GM23338 (cell line): ENCODE measurements around the gene FIGN. TPM values are rescaled to one million over a fixed set of nuclear protein-coding genes. Genes with fewer than 3 reads are reported as not detected.

Source experiments
- ATAC-seq: fragments of 200-7000 bp; cut with Tn5 transposase; 3 replicates; pipeline ENCODE4 v1.9.1; 2020
- DNase-seq: peaks from one replicate; pipeline ENCODE4 v3.0.0-alpha.2; 2015; ENCODE audit warnings: low spot score
- H2AFZ ChIP-seq: fragments of 200-600 bp; sonication (generic); 2 replicates; pipeline ENCODE4 v1.8.0; 2016; ENCODE audit warnings: antibody characterized with exemption, mild to moderate bottlenecking, moderate library complexity
- H3F3A ChIP-seq: fragments of 200-600 bp; sonication (generic); replicated peaks from 2 replicates; pipeline ENCODE4 v1.8.0; 2017; ENCODE audit warnings: antibody characterized with exemption, mixed run types, low read depth
- H3K27ac ChIP-seq: fragments of 200-600 bp; sonication (generic); 2 replicates; pipeline ENCODE4 v1.6.1; 2016; ENCODE audit warnings: low read depth
- H3K27me3 ChIP-seq: fragments of 200-600 bp; sonication (generic); 2 replicates; pipeline ENCODE4 v1.8.0; 2016; ENCODE audit warnings: mild to moderate bottlenecking, mixed run types, moderate library complexity; ENCODE audit not compliant: insufficient read depth
- H3K36me3 ChIP-seq: fragments of 200-600 bp; sonication (generic); 2 replicates; pipeline ENCODE4 v1.8.0; 2016; ENCODE audit warnings: mild to moderate bottlenecking; ENCODE audit not compliant: insufficient read depth
- H3K4me1 ChIP-seq: fragments of 200-600 bp; sonication (generic); 2 replicates; pipeline ENCODE4 v1.8.0; 2016; ENCODE audit warnings: mild to moderate bottlenecking, moderate library complexity; ENCODE audit not compliant: insufficient read depth
- H3K4me2 ChIP-seq: fragments of 200-600 bp; sonication (generic); 2 replicates; pipeline ENCODE4 v1.7.1; 2017; ENCODE audit warnings: mixed run types
- H3K4me3 ChIP-seq: fragments of 200-600 bp; sonication (generic); 2 replicates; pipeline ENCODE4 v1.6.1; 2016; ENCODE audit warnings: mixed run types
- H3K79me2 ChIP-seq: fragments of 200-600 bp; sonication (generic); replicated peaks from 2 replicates; pipeline ENCODE4 v1.8.0; 2017; ENCODE audit warnings: mild to moderate bottlenecking; ENCODE audit not compliant: insufficient read depth
- H3K9me2 ChIP-seq: fragments of 200-600 bp; sonication (generic); 2 replicates; pipeline ENCODE4 v1.8.0; 2017; ENCODE audit not compliant: insufficient read depth
- H4K20me1 ChIP-seq: fragments of 200-600 bp; sonication (generic); replicated peaks from 2 replicates; pipeline ENCODE4 v1.8.0; 2017; ENCODE audit warnings: mild to moderate bottlenecking; ENCODE audit not compliant: insufficient read depth
- H3K27ac Mint-ChIP-seq: 2 replicates; pipeline ENCODE4 v1.8.0; 2020; ENCODE audit warnings: inconsistent platforms, mild to moderate bottlenecking, moderate library complexity, mixed read lengths
- H3K27me3 Mint-ChIP-seq: 3 replicates; pipeline ENCODE4 v1.8.0; 2022; ENCODE audit warnings: low read depth, mild to moderate bottlenecking, moderate library complexity, mixed read lengths, inconsistent platforms; ENCODE audit not compliant: insufficient read depth, poor library complexity
- H3K36me3 Mint-ChIP-seq: 3 replicates; pipeline ENCODE4 v1.8.0; 2021; ENCODE audit warnings: low read depth, mild to moderate bottlenecking, inconsistent platforms, moderate library complexity, mixed read lengths
- H3K4me1 Mint-ChIP-seq: 3 replicates; pipeline ENCODE4 v1.8.0; 2020; ENCODE audit warnings: mild to moderate bottlenecking, inconsistent platforms, mixed read lengths
- H3K4me3 Mint-ChIP-seq: 3 replicates; pipeline ENCODE4 v1.8.0; 2021; ENCODE audit warnings: moderate library complexity, mild to moderate bottlenecking, inconsistent platforms, mixed read lengths
- H3K9me3 Mint-ChIP-seq: 3 replicates; pipeline ENCODE4 v1.8.0; 2020; ENCODE audit warnings: moderate library complexity, mild to moderate bottlenecking, inconsistent platforms, mixed read lengths
- CREB1 ChIP-seq: fragments of 250-450 bp; sonication (Bioruptor Pico); IDR thresholded peaks from 2 replicates; pipeline ENCODE4 v1.5.0; 2020; ENCODE audit warnings: low read depth, mild to moderate bottlenecking, moderate library complexity
- EZH2 ChIP-seq: fragments of 200-600 bp; sonication (generic); IDR thresholded peaks from one replicate; pipeline ENCODE4 v1.8.0; 2017; ENCODE audit warnings: antibody characterized with exemption, mild to moderate bottlenecking, low read depth; ENCODE audit not compliant: unreplicated experiment
- EZH2phosphoT487 ChIP-seq: fragments of 200-600 bp; sonication (generic); IDR thresholded peaks from one replicate; pipeline ENCODE4 v1.8.1; 2018; ENCODE audit warnings: antibody characterized with exemption; ENCODE audit not compliant: unreplicated experiment
- NANOG ChIP-seq: IDR thresholded peaks from 2 replicates; pipeline ENCODE4 v1.6.1; 2016; ENCODE audit warnings: antibody characterized with exemption, borderline replicate concordance
- POLR2AphosphoS5 ChIP-seq: IDR thresholded peaks from 2 replicates; pipeline ENCODE4 v1.6.1; 2016; ENCODE audit warnings: antibody characterized with exemption, low read depth
- STAT1 ChIP-seq: IDR thresholded peaks from one replicate; pipeline ENCODE4 v1.6.1; 2016; ENCODE audit warnings: antibody characterized with exemption; ENCODE audit not compliant: unreplicated experiment
- polyA plus RNA-seq: library from polyadenylated mRNA; unstranded; fragments of >200 nt; fragmentation: Nextera tagmentation; extraction: Ambion mirVana; gene quantifications from 2 replicates; pipeline ENCODE4 v1.2.1, GENCODE V29; 2016
- total RNA-seq: library from RNA; depleted of rRNA; stranded (reverse); fragments of >200 nt; shearing (Covaris generic); gene quantifications from 2 replicates; pipeline ENCODE4 v1.2.3, GENCODE V29; 2014
- TF ChIP-seq, protein P1 (sequence below), 2 experiments: fragments of 200-600 bp in 1 of 2; sonication (generic) in 1 of 2; conservative IDR thresholded peaks; 2 replicates each; pipeline versions ENCODE4 v1.5.1 to v1.6.1; 2016 to 2017; ENCODE audit warnings: antibody characterized with exemption in 2 of 2, low read depth in 2 of 2, mild to moderate bottlenecking in 2 of 2, moderate library complexity in 1 of 2
- TF ChIP-seq, protein P2 (sequence below): IDR thresholded peaks from one replicate; pipeline ENCODE4 v1.6.1; 2018; ENCODE audit warnings: antibody characterized with exemption; ENCODE audit not compliant: unreplicated experiment

FIGN gene
- total and polyA plus RNA-seq, 2 experiments from 2014 or later = 17.2 to 23.6 TPM

DNA sequence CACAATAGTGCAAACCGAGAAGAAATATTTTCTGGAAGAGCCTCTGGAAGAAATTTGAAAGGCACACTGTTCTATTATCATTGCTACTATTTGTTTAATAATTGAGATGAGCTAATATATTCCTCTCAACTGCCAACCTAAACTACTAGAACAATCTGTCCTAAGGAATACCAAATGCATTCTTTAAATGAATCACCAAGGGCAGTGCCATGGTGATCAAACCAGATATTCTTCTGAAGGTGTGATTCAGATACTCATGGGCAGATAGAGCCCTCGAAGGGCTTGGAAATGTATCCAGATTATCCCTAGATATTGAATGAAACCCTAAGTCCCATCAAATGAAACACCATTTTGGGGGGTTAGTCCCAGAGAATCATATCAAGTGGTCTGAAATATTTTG, 76.6 kb downstream of the FIGN start:
- Mint-ChIP-seq H3K4me3 (no peak overlapping the region), H3K36me3 (peaks cover 14% of the 10 kb centered on the region; the same call in 2 of the 3 replicates), H3K27me3 (peaks cover 4% of the 10 kb centered on the region), H3K4me1 (peaks cover 46% of the 10 kb centered on the region), H3K9me3 (no peaks in the 10 kb centered on the region; the same call in 2 of the 3 replicates), H3K27ac (no peak overlapping the region)
- Histone ChIP-seq H3K27ac (no peak overlapping the region), H3K27me3 (no peaks in the 10 kb centered on the region), H4K20me1 (no peaks in the 10 kb centered on the region), H3K4me2 (no peak overlapping the region), H3K36me3 (no peaks in the 10 kb centered on the region), H3K79me2 (peaks cover 20% of the 10 kb centered on the region; the same call in 1 of the 2 replicates), H2AFZ (no peak overlapping the region), H3K9me2 (peaks cover 2% of the 10 kb centered on the region; the same call in 1 of the 2 replicates), H3K4me3 (no peak overlapping the region), H3K4me1 (peaks cover 31% of the 10 kb centered on the region), H3F3A (no peaks in the 10 kb centered on the region)
- no peak for ATAC-seq
- TF ChIP-seq POLR2AphosphoS5 (no peak), CREB1 (CRISPR knock-in tag) (no peak), STAT1 (no peak), NANOG (no peak), EZH2 (no peak), EZH2phosphoT487 (no peak)
- TF ChIP-seq, protein P1, sequence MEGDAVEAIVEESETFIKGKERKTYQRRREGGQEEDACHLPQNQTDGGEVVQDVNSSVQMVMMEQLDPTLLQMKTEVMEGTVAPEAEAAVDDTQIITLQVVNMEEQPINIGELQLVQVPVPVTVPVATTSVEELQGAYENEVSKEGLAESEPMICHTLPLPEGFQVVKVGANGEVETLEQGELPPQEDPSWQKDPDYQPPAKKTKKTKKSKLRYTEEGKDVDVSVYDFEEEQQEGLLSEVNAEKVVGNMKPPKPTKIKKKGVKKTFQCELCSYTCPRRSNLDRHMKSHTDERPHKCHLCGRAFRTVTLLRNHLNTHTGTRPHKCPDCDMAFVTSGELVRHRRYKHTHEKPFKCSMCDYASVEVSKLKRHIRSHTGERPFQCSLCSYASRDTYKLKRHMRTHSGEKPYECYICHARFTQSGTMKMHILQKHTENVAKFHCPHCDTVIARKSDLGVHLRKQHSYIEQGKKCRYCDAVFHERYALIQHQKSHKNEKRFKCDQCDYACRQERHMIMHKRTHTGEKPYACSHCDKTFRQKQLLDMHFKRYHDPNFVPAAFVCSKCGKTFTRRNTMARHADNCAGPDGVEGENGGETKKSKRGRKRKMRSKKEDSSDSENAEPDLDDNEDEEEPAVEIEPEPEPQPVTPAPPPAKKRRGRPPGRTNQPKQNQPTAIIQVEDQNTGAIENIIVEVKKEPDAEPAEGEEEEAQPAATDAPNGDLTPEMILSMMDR (conservative IDR thresholded peaks at IDR 0.05; ENCODE audit: low read depth in 2 of 2) = no peak
- TF ChIP-seq, protein P2, sequence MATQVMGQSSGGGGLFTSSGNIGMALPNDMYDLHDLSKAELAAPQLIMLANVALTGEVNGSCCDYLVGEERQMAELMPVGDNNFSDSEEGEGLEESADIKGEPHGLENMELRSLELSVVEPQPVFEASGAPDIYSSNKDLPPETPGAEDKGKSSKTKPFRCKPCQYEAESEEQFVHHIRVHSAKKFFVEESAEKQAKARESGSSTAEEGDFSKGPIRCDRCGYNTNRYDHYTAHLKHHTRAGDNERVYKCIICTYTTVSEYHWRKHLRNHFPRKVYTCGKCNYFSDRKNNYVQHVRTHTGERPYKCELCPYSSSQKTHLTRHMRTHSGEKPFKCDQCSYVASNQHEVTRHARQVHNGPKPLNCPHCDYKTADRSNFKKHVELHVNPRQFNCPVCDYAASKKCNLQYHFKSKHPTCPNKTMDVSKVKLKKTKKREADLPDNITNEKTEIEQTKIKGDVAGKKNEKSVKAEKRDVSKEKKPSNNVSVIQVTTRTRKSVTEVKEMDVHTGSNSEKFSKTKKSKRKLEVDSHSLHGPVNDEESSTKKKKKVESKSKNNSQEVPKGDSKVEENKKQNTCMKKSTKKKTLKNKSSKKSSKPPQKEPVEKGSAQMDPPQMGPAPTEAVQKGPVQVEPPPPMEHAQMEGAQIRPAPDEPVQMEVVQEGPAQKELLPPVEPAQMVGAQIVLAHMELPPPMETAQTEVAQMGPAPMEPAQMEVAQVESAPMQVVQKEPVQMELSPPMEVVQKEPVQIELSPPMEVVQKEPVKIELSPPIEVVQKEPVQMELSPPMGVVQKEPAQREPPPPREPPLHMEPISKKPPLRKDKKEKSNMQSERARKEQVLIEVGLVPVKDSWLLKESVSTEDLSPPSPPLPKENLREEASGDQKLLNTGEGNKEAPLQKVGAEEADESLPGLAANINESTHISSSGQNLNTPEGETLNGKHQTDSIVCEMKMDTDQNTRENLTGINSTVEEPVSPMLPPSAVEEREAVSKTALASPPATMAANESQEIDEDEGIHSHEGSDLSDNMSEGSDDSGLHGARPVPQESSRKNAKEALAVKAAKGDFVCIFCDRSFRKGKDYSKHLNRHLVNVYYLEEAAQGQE = no peak
- no peak for DNase-seq

DNA sequence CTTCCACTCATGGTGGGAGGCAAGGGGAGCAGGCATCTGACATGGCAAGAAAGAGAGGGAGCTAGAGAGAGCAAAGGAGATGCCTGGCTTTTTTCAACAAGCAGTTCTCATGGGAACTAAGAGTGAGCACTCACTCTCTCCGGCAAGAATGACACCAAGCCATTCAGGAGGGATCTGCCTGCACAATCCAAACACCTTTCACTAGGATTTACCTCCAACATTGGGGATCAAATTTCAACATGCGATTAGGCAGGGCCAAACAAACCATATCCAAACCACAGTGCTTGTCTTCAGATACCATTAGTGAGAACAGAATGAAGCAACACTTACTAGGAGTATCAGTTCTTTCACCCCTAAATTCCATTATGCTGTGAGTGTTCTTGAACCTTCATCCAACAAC, 77.3 kb downstream of the FIGN start:
- Histone ChIP-seq H3K4me1 (peaks cover 32% of the 10 kb centered on the region), H3K27me3 (no peaks in the 10 kb centered on the region), H3K9me2 (peaks cover 2% of the 10 kb centered on the region; the same call in 1 of the 2 replicates), H3F3A (no peaks in the 10 kb centered on the region), H3K4me3 (no peak overlapping the region), H3K27ac (no peak overlapping the region), H3K4me2 (no peak overlapping the region), H2AFZ (no peak overlapping the region), H4K20me1 (no peaks in the 10 kb centered on the region), H3K36me3 (no peaks in the 10 kb centered on the region), H3K79me2 (peaks cover 24% of the 10 kb centered on the region; the same call in 1 of the 2 replicates)
- DNase-seq (peak; percentile 25), ATAC-seq (peak; percentile 78)
- Mint-ChIP-seq H3K4me1 (peaks cover 44% of the 10 kb centered on the region), H3K36me3 (peaks cover 10% of the 10 kb centered on the region; the same call in 2 of the 3 replicates), H3K9me3 (no peaks in the 10 kb centered on the region; the same call in 2 of the 3 replicates), H3K27ac (peak overlapping the region; percentile 8), H3K27me3 (peaks cover 4% of the 10 kb centered on the region), H3K4me3 (no peak overlapping the region)
- TF ChIP-seq CREB1 (CRISPR knock-in tag) = no peak
- TF ChIP-seq, protein P1 (conservative IDR thresholded peaks at IDR 0.05; ENCODE audit: low read depth in 2 of 2) = no peak
